IMR-90 (cell line): ENCODE measurements around the gene SCNN1B. TPM values are rescaled to one million over a fixed set of nuclear protein-coding genes. Genes with fewer than 3 reads are reported as not detected.

Source experiments
- ATAC-seq: fragments of 200-7000 bp; cut with Tn5 transposase; 2 replicates; pipeline ENCODE4 v1.9.1; 2020; ENCODE audit warnings: low read depth, mild to moderate bottlenecking, moderate library complexity
- BruUV-seq: library from RNA; stranded (reverse); fragments of 400-500 nt; replicated peaks from 2 replicates; lab custom pipeline; 2021; lab: Mats Ljungman, UMichigan
- CTCF ChIA-PET: fragments of 300-600 bp; formaldehyde crosslinking; extraction: SDS; loops from one replicate; lab custom pipeline; 2021; ENCODE audit warnings: antibody characterized with exemption; lab: Yijun Ruan, JAX
- POLR2A ChIA-PET: fragments of 300-600 bp; sonication (Branson Sonifier 250); formaldehyde crosslinking; loops from one replicate; lab custom pipeline; 2022; ENCODE audit warnings: antibody characterized with exemption; ENCODE audit not compliant: unreplicated experiment; lab: Charles Lee
- DNase-seq: peaks from one replicate; pipeline ENCODE4 v3.0.0; 2013
- H2AFZ ChIP-seq: replicated peaks from 2 replicates; pipeline ENCODE3; 2013; ENCODE audit warnings: low read length, mild to moderate bottlenecking; ENCODE audit not compliant: poor library complexity
- H2AK5ac ChIP-seq: 2 replicates; pipeline ENCODE4 v1.6.1; 2013; ENCODE audit warnings: low read depth, low read length, inconsistent platforms
- H2AK9ac ChIP-seq: replicated peaks from 2 replicates; pipeline ENCODE3; 2013; ENCODE audit warnings: mild to moderate bottlenecking, low read depth, low read length, moderate library complexity; ENCODE audit not compliant: poor library complexity
- H2BK120ac ChIP-seq: 2 replicates; pipeline ENCODE4 v1.6.1; 2013; ENCODE audit warnings: low read depth, low read length, inconsistent platforms
- H2BK15ac ChIP-seq: 3 replicates; pipeline ENCODE4 v1.6.1; 2013; ENCODE audit warnings: low read depth, low read length, inconsistent platforms
- H2BK20ac ChIP-seq: 2 replicates; pipeline ENCODE4 v1.6.1; 2013; ENCODE audit warnings: low read depth, mild to moderate bottlenecking, inconsistent platforms, low read length, moderate library complexity
- H2BK5ac ChIP-seq: 2 replicates; pipeline ENCODE4 v1.6.1; 2013; ENCODE audit warnings: mild to moderate bottlenecking, low read depth, low read length, inconsistent platforms; ENCODE audit not compliant: poor library complexity, severe bottlenecking
- H3K14ac ChIP-seq: replicated peaks from 2 replicates; pipeline ENCODE4 v1.6.1; 2013; ENCODE audit warnings: low read depth, low read length, inconsistent platforms
- H3K18ac ChIP-seq: 2 replicates; pipeline ENCODE4 v1.6.1; 2013; ENCODE audit warnings: low read depth, low read length, control low read depth
- H3K23ac ChIP-seq: 2 replicates; pipeline ENCODE4 v1.6.1; 2013; ENCODE audit warnings: low read depth, low read length, inconsistent platforms
- H3K27ac ChIP-seq: 2 replicates; pipeline ENCODE4 v1.5.1; 2013; ENCODE audit warnings: mild to moderate bottlenecking, control low read depth, low read length; ENCODE audit not compliant: insufficient read depth
- H3K27me3 ChIP-seq: 2 replicates; pipeline ENCODE4 v1.6.1; 2013; ENCODE audit warnings: low read length; ENCODE audit not compliant: control insufficient read depth, insufficient read depth
- H3K36me3 ChIP-seq: 2 replicates; pipeline ENCODE4 v1.6.1; 2013; ENCODE audit warnings: low read length, mixed read lengths; ENCODE audit not compliant: control insufficient read depth, insufficient read depth
- H3K4ac ChIP-seq: 2 replicates; pipeline ENCODE4 v1.6.1; 2013; ENCODE audit warnings: low read depth, low read length, inconsistent platforms
- H3K4me1 ChIP-seq: 2 replicates; pipeline ENCODE4 v1.6.1; 2013; ENCODE audit warnings: low read length, mixed read lengths; ENCODE audit not compliant: control insufficient read depth, insufficient read depth
- H3K4me2 ChIP-seq: 2 replicates; pipeline ENCODE4 v1.6.1; 2013; ENCODE audit warnings: low read depth, mild to moderate bottlenecking, control low read depth, low read length, moderate library complexity
- H3K4me3 ChIP-seq: 2 replicates; pipeline ENCODE4 v1.5.1; 2013; ENCODE audit warnings: low read depth, mild to moderate bottlenecking, control low read depth, low read length, moderate library complexity; ENCODE audit not compliant: insufficient read depth
- H3K56ac ChIP-seq: 2 replicates; pipeline ENCODE4 v1.6.1; 2013; ENCODE audit warnings: low read length, inconsistent platforms; ENCODE audit not compliant: insufficient read depth; ENCODE audit errors: extremely low read depth
- H3K79me1 ChIP-seq, 2 experiments: 2 replicates each; pipeline ENCODE4 v1.6.1; 2013; ENCODE audit warnings: low read length in 2 of 2, inconsistent platforms in 1 of 2, low read depth in 1 of 2
- H3K9ac ChIP-seq: 2 replicates; pipeline ENCODE4 v1.6.1; 2013; ENCODE audit warnings: low read depth, low read length, control low read depth
- H3K9me1 ChIP-seq: 2 replicates; pipeline ENCODE4 v1.6.1; 2013; ENCODE audit warnings: low read length, inconsistent platforms; ENCODE audit not compliant: insufficient read depth
- H3K9me3 ChIP-seq: 2 replicates; pipeline ENCODE4 v1.6.1; 2013; ENCODE audit warnings: low read length; ENCODE audit not compliant: control insufficient read depth, insufficient read depth
- H4K20me1 ChIP-seq: 2 replicates; pipeline ENCODE4 v1.6.1; 2013; ENCODE audit warnings: low read length, inconsistent platforms; ENCODE audit not compliant: insufficient read depth
- H4K5ac ChIP-seq: 2 replicates; pipeline ENCODE4 v1.6.1; 2013; ENCODE audit warnings: mild to moderate bottlenecking, low read depth, low read length, control low read depth
- H4K8ac ChIP-seq, 2 experiments: 2 replicates each; pipeline ENCODE4 v1.6.1; 2013; ENCODE audit warnings: low read depth in 2 of 2, low read length in 2 of 2, control low read depth in 1 of 2, inconsistent platforms in 1 of 2
- H4K91ac ChIP-seq: 2 replicates; pipeline ENCODE4 v1.6.1; 2013; ENCODE audit warnings: low read depth, low read length, inconsistent platforms; ENCODE audit not compliant: insufficient read depth
- BHLHE40 ChIP-seq: fragments of 150-350 bp; IDR thresholded peaks from 2 replicates; pipeline ENCODE4 v1.6.1; 2016; ENCODE audit warnings: mild to moderate bottlenecking, low read depth, low read length
- CEBPB ChIP-seq: IDR thresholded peaks from 2 replicates; pipeline ENCODE4 v1.6.1; 2012; ENCODE audit warnings: low read depth, low read length, improper control_type of control experiment
- FOS ChIP-seq: fragments of 150-350 bp; IDR thresholded peaks from 2 replicates; pipeline ENCODE4 v1.6.1; 2016; ENCODE audit warnings: low read depth, low read length
- MXI1 ChIP-seq: IDR thresholded peaks from 2 replicates; pipeline ENCODE4 v1.6.1; 2012; ENCODE audit warnings: low read depth, mild to moderate bottlenecking, low read length, moderate library complexity, borderline replicate concordance
- NFE2L2 ChIP-seq: fragments of 150-350 bp; IDR thresholded peaks from 2 replicates; pipeline ENCODE4 v1.6.1; 2016; ENCODE audit warnings: low read depth, mild to moderate bottlenecking, low read length
- POLR2A ChIP-seq: IDR thresholded peaks from 2 replicates; pipeline ENCODE4 v1.6.1; 2012; ENCODE audit warnings: mild to moderate bottlenecking, low read depth, low read length
- RCOR1 ChIP-seq: IDR thresholded peaks from 2 replicates; pipeline ENCODE4 v1.6.1; 2012; ENCODE audit warnings: mild to moderate bottlenecking, low read length, improper control_type of control experiment; ENCODE audit not compliant: insufficient replicate concordance
- RFX5 ChIP-seq: IDR thresholded peaks from 2 replicates; pipeline ENCODE4 v1.8.0; 2012; ENCODE audit warnings: low read depth, mild to moderate bottlenecking, low read length, moderate library complexity
- USF2 ChIP-seq: fragments of 150-350 bp; IDR thresholded peaks from 2 replicates; pipeline ENCODE4 v1.6.1; 2017; ENCODE audit warnings: mild to moderate bottlenecking, antibody characterized with exemption, low read length, low read depth
- WGBS, 2 experiments: methylation state at CpG; one replicate each; pipeline versions ENCODE4 v1.1.5 to v1.1.7; 2013; ENCODE audit warnings: missing lambda C conversion rate in 2 of 2; ENCODE audit not compliant: insufficient read length in 1 of 2; ENCODE audit errors: extremely low coverage in 2 of 2; 5-methylcytosine and 5-hydroxymethylcytosine counted together
- dilution Hi-C: fragments of 300-500 bp; cut with HindIII; formaldehyde crosslinking; loops from one replicate; pipeline ENCODE4 v1.14.3; 2018; ENCODE audit warnings: low sequenced_read_pairs; ENCODE audit not compliant: unreplicated experiment
- in situ Hi-C: fragments of 300-500 bp; cut with MboI; formaldehyde crosslinking; loops from 3 replicates; pipeline ENCODE4 v1.14.3; 2019; ENCODE audit warnings: low sequenced_read_pairs, inconsistent platforms, mixed read lengths
- intact Hi-C: fragments of 100-400 bp; cut with micrococcal nuclease; formaldehyde crosslinking; loops from 2 replicates; pipeline ENCODE4 v1.10.0; 2022
- polyA plus RNA-seq, 3 experiments: library from polyadenylated mRNA; depleted of rRNA; stranded (reverse); fragments of >200 nt; gene quantifications; 2 replicates each; pipeline ENCODE4 v1.2.3, GENCODE V29; 2012; ENCODE audit warnings: low replicate concordance in 1 of 3
- total RNA-seq: library from RNA; depleted of rRNA; stranded (reverse); fragments of >200 nt; gene quantifications from 2 replicates; pipeline ENCODE4 v1.2.3, GENCODE V29; 2012

SCNN1B gene
- total and polyA plus RNA-seq, 2 of the 4 experiments (the other 2 are of a cell fraction), result not detected

GRCh38 chr16:23379707-23380106, 77.6 kb downstream of the SCNN1B start:
- Histone ChIP-seq H3K9me3 (no peaks in the 10 kb centered on the region), H4K8ac (no peak overlapping the region), H4K91ac (no peak overlapping the region), H2AK5ac (no peak overlapping the region), H3K4ac (no peak overlapping the region), H3K18ac (no peak overlapping the region), H4K5ac (no peak overlapping the region), H2BK15ac (no peak overlapping the region), H3K9me1 (no peaks in the 10 kb centered on the region), H2BK20ac (no peak overlapping the region), H2BK120ac (no peak overlapping the region), H2BK5ac (no peak overlapping the region), H3K27me3 (peaks cover 4% of the 10 kb centered on the region; the same call in 1 of the 2 replicates), H2AFZ (no peak overlapping the region), H3K79me1 (no peaks in the 10 kb centered on the region), H4K20me1 (no peaks in the 10 kb centered on the region), H3K56ac (no peak overlapping the region), H3K27ac (no peak overlapping the region), H2AK9ac (no peak overlapping the region), H3K36me3 (no peaks in the 10 kb centered on the region), H3K4me3 (no peak overlapping the region), H3K4me1 (no peaks in the 10 kb centered on the region), H3K9ac (no peak overlapping the region), H3K23ac (no peak overlapping the region), H3K14ac (no peak overlapping the region), H3K4me2 (no peak overlapping the region)
- no CpG with 5 or more reads among the region's 10 CpGs for WGBS, 2 experiments
- DNase-seq (no peak), ATAC-seq (no peak)
- no TSS peak for BruUV-seq
- in situ Hi-C loops, result no loop called here
- TF ChIP-seq RCOR1 (no peak), USF2 (no peak), POLR2A (no peak), CEBPB (no peak), FOS (no peak), BHLHE40 (no peak), MXI1 (no peak), RFX5 (no peak), NFE2L2 (no peak)
- intact Hi-C loops, result no loop called here
- dilution Hi-C loops, result no loop called here
- ChIA-PET CTCF (no interaction called here), POLR2A (no interaction called here)
